Measurements from ENCODE around the gene MME.
"Not testable (repeated sequence)": the region's sequence is repeated elsewhere in the genome, so short reads cannot be mapped to it uniquely, and the experiment has no call there.

Gene MME

DNA sequence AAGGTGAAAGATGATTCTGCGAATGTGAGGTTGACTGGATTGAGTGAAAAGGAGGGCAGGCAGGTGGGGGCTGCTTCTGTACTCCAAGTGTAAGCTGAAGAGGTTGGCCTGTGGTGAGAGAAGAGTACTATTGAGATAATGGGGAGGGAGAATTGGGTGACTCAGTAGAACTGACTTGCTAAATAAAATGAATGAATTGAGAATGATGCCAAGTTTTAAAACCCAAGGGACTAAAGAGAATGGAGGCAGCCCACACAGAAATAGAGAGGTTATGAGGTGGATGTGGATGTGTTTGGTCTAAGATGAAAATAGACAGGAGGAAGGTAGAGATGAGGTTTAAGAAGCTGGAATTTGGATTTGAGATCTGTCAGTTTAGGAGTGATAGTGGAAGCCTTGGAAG is 5.9 kb downstream of the MME start:
- no peak for DNase-seq

DNA sequence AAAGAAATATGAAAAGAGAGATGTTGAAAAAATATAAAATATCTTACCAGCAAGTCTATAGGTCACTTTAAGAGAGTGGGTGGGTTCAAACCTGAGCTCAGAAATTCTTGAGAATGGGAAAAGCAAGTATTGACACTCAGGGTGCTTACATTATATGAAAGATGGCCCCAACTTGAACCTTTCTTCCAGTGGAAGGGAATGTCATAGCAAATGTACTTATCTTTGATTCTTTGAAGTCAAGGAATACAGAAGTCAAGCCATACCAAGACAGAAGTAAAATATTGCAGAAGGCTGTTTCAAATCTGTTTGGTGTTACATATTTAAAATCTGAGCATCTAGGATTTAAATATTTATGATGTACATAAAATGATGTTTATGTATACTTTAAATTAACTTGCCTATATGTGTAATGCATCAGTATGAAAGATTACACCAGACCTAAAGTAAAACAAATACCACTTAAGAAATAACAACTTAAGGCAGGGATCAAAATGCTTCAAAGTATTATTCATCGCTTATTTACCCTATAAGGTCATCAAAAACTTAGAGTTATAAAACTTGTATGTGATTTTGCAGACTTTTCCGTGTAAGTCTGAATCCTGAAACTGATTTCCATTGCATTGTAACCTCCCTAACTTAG is 8.7 kb downstream of the MME start:
- DNase-seq: no peak

DNA sequence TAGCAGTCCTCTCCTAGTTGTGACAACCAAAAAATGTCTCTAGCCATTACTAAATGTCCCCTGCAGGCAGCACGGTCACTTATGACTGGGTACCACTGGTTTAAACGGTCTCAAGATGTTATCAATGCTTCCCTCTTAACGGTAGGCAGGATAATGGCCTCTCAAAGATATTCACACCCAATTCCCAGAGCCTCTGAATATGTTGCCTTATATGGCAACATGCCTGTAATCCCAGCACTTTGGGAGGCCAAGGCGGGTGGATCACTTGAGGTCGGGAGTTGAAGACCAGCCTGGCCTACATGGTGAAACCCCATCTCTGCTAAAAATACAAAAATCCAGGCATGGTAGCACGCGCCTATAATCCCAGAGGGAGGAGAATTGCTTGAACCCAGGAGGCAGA is 9.4 kb downstream of the MME start:
- DNase-seq: no peak

DNA sequence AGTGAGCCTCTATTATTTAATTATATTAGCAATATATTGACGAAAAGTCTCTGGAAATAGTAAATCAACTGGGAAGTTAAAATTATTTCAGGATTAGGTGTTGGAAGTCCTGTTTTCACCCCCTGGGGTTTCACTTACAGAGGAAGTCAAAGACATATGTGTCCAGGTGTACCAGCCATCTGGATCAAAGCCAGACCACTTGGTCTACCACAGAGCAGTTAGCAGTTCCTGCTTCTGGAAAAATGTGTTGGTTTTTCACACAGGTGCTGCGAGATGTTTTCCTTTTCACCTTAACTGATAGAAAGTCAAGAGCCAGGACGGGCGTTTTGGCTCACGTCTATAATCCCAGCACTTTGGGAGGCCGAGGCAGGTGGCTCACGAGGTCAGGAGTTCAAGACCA is 13.1 kb downstream of the MME start:
- DNase-seq: no peak

DNA sequence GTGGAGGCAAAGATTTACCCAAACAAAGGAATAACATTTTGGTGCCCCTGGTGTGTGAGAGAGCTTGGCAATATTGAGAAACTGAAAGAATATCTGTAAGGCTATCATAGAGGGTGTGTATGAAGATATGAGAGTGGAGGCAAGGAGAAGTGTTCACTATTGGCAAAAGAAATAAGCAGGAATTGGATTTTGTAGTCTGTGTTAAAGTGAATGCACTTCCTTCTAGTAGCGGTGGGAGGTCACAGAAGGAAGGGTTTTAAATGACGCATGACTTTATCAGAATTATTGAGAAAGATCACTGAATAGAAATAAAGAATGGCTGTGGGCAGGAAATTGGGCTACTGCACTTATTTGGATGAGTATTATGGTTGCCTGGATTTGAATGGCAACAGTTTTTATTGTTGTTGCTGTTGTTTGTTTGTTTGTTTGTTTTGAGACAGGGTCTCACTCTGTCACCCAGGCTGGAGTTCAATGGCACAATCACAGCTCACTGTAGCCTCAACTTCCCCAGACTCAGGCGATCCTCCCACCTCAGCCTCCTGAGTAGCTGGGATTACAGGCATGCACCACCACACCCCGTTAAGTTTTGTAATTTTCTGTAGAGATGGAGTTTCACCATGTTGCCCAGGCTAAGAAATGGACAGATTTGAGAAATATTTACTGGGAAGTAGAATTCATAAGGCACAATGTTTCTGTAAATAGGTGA is 16.3 kb downstream of the MME start:
- DNase-seq: no peak

DNA sequence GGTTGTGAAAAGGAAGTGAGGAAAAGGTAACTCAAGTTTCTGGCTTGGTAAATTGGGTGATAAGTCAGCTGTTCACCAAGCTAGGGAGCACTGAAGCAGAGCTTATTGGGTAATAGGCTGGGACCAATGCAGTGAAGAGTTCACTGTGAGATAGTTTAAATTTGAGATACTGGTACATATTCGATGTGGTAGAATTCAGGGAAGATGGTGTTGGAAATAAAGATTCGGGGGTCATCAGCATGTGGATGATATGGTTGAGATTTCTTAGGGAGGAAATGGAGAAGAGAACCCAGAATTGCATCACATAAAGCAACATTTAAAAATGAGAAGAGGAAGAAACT is 16.9 kb downstream of the MME start:
- no peak for DNase-seq

DNA sequence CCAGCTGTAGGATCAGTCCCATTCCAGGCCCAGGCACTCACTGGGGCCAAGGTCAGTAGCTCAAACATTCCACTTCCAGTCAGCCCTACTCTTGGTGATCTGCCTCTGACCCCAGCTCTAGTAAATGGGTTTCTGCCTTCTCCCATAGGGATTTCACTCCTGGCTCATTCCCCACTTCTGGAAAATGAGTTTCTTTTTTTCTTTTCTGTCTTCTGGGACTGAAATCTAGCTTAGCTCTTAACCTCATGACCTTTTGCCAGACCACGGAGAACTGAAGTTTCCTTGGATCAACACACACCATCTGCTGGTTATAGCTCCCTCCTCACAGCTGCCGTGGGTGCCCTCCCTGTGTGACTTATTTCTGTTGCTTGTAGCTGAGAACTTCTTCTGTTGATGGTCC is 21.3 kb downstream of the MME start:
- no peak for DNase-seq

DNA sequence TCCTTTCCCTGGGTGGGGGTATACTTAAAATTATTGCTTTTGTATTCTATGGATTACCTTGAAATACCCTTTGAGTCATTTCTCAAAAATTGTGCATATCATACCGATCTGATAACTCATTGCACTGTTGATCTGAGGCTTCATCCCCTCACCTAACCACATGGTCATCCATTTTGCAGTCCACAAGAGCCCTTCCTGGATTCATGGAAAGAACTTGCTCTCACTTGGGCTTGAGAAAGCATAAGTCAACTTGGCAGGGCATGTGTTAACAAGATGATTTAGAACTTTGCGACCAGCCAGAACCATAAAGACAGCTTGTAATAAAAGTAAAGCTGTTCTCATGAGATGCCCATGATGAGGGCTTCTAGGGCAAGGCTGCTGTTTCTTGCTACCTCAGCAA is 22.2 kb downstream of the MME start:
- DNase-seq: no peak

DNA sequence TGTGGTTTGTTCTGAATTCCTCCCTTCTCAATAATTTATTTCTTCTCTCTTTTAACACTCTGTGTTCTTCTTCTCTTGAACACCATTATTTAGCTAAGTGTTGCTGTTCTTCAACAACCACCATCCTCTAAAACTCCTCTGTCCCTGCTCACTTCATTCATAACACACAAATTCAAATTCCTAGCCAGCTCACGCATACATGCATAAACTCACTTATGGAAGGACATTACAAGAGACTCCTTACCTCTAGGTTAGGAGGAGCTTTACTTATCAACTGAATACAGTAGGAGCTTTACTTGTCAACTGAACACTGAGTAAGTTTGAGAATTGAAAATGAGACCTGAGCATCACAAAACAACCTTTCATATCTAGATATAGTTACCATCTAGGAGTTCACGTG is 23.6 kb downstream of the MME start:
- DNase-seq: no peak

DNA sequence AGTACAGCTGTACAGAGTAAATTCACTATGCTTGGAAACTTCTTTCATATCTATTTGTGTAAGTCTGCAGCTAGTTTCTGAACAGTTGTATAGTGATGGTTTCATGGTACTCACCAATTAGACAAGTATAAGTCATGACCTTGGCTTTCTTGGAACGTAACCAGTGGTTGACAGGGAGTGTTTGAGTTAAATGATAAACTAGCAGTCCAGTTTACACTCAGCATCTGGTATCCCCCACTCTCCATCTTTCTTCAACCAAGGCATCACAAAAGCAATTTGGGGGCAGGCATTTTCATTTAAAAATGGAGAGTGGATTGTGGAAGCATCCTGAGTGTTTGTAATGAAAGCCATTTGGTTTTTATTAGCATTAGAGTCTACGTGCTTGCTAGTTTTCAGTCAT is 26.0 kb downstream of the MME start:
- DNase-seq: no peak

DNA sequence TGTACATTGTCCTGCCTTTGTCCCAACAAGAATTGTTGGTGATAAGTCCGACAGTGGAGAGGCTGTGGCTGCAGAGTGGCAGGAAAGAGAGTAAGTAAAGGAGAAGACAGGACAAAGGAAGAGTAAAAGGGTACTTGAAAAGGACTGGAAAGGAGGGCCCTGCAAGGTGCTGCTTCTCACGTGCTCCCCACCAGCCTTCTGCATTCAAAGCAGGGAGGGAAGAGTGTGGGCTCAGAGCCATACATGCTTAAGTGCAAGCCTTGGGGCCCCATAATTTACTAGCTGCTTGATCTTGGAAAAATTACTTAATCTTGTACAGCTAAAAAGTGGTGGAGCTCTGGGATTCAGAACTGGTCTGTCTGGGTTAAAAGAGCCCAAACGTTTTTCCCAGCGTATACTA is 29.9 kb downstream of the MME start:
- DNase-seq: no peak

DNA sequence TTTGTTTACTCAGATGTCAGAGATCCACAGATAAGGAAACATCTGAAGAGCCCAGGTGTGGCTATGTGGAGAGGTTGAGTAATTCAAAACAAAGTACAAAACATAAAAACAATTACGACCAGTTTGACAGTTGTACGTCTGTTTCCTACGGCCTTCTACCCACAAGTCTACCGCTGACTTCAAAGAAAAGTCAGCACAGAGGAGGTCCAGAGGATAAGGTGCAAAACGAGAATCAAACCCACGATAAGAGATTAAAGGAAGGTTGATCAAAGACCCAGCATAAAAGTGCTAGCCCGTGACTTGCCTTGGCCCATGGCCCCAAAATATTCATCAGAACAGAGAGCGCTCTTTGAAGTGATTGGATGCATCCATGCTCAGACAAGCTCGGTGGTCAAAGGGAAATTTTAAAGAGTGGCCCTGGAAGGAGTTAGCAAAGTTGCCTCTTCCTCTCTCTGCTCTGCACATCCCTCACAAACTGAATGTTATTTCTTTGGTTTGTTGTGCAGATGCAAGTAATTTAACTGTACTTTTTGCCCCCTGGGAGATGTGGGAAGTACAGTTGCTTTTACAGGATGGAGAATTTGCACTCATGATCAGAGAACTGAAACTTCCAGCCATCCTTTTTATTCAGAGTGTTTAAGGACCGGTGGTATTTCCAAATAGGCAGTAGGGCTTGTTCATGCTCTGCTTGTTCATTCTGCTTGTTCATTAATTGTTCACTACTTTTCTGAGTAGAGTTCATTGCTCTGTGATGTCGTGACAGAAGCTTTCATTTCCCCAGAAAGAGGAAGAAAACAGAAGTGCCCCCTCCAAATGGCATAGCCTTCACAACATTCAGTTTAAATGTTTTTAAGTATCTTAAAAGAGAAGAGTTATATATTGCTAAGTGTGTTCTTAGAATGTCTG is 31.1 kb downstream of the MME start:
- no peak for DNase-seq

DNA sequence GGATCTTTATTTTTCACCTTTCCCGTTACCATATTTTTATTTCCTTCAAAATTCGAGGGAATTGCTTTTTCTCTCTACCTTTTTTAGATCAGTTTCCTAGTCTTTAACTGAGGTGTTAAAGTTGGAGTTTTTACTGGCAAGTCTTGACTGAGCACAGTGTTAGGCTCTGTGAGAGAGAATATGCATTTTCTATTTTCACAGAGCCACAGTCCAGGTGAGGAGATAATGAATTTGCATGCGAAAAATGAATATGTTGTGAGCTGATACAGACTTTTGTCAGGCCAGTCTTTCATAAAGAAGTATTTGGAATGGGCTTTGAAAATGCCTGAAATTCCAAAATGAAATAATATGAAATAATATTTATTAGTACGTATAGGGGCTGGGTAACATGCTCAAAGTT is 31.9 kb downstream of the MME start:
- no peak for DNase-seq

DNA sequence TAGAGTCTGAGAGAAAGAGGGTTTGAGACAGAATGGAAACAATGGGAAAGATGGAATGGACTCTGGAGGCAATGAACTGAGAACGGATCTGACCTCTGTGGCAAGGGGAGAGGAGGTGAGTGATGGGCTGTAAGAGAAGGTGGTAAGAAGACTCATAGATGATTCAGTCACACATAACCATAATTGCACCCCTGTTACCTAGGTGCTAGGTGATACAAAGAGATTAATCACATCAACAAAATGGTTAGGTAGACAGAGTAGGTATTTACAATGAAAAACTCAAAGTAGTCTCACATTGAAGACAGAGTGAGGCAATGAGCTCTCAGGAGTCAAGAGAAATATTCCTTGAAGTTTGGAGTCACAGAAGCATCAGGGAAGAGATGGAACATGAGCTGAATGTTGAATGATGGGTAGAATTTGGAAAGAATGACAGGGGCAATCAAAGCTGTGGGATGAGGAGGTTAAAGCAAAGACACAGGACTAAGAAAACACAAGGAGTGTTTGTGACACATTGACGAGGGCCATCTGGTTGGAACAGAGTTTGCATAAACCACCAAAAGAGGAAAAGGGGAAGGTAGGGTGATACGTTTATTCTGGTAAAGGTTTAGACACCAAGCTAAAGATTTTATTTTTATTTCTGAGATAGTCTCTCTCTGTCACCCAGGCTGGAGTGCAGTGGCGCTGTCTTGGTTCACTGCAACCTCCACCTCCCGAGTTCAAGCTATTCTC is 32.7 kb downstream of the MME start:
- DNase-seq: no peak

DNA sequence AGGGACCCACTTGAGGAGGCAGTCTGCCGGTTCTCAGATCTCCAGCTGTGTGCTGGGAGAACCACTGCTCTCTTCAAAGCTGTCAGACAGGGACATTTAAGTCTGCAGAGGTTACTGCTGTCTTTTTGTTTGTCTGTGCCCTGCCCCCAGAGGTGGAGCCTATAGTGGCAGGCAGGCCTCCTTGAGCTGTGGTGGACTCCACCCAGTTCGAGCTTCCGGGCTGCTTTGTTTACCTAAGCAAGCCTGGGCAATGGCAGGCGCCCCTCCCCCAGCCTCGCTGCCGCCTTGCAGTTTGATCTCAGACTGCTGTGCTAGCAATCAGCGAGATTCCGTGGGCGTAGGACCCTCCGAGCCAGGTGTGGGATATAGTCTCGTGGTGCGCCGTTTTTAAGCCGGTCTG is 44.6 kb downstream of the MME start:
- not testable (repeated sequence) for DNase-seq

DNA sequence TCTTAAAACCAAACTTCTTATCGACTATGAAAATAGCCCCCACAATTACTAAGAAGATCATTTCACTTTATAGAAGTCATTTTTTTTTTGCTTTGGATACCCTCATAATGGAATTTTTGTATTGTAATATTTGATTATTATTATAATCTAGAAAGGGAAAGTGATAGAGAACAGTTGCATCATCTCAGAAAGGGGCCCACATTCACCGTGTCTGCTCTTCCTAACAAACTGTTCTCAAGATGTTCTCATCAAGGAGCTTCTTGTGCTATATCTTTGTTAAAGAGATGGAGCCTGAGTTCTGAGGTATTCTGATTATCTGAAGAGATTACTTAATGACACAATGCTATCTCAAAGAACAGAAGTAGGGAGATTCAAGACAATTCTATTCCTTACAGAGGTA is 49.3 kb downstream of the MME start:
- DNase-seq: no peak

DNA sequence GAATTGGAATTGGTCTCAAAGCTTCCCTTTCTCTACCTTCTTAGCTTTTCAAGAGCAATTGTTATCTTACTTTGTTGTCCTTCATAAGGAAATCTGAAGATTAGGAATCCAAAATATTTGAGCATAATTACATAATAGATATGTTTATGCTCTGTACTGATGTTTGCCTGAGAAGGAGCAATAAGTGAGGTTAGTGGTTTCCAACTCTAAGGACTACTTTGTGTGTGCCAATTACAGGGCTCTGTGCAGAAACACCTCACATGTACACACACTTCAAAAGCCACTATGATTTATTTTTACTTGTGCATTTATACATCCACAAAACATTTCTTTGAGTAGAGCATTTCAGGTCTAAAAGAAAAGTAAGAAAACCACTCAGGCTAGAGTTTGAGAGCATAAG is 49.9 kb downstream of the MME start:
- DNase-seq: no peak

DNA sequence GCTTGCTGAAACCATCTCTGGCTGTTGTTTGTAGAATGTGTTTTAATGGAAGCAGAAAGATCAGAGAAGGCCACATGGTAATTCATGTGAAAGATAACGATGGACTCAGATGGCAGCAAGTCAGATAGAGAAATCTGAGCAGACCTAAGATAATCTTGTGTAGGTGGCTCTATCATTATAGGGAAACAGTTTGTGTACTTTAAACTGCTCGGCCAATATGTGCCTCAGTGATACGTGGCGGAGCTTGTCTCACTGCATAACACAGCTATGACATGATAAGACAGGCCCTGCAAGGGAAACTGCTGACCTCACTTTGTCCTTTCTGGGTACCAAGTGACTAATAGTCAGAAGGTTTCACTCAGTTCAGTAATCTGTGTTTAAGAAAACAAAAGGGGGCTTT is 51.0 kb downstream of the MME start:
- no peak for DNase-seq

DNA sequence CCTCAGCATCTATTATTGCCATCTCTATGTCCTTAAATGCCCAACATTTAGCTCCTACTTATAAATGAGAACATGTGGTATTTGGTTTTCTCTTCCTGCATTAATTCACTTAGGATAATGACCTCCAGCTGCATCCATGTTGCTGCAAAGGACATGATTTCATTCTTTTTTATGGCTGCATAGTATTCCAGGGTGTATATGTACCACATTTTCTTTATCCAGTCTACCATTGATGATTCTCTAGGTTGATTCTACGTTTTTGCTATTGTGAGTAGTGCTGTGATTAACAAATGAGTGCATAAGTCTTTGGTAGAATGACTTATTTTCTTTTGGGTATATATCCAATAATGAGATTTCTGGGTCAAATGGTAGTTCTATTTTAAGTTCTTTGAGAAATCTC is 54.2 kb downstream of the MME start:
- DNase-seq: not testable (repeated sequence)

DNA sequence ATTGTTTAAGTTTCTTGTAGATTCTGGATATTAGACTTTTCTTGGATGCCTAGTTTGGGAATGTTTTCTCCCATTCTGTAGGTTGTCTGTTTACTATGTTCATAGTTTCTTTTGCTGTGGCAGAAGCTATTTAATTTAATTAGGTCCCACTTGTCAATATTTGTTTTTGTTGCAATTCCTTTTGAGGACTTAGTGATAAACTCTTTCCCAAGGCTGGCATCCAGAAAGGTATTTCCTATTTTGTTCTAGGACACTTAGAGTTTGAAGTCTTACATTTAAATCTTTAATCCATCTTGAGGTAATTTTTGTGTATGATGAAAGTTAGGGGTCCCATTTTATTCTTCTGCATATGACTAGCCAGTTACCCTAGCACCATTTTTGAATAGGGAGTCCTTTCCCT is 54.9 kb downstream of the MME start:
- DNase-seq: no peak

DNA sequence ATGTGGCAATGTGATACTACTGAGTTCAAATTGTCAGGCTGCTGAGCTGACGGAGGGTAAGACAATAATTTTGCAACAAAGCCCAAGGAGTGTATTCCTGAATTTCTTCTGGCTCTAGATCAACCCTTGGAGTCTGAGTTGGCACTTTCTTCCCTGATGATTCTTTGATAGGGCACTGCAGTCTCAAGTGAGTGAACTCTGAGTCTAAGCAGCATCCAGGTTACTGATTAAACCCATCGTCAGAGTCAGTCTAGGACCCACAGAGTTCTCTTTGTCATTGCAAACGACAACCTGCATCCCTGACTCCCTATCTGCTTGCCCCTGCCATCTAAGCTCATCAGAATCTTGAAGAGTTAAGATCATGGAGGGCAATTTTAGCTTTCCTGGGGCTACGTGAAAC is 58.6 kb downstream of the MME start:
- DNase-seq: no peak

DNA sequence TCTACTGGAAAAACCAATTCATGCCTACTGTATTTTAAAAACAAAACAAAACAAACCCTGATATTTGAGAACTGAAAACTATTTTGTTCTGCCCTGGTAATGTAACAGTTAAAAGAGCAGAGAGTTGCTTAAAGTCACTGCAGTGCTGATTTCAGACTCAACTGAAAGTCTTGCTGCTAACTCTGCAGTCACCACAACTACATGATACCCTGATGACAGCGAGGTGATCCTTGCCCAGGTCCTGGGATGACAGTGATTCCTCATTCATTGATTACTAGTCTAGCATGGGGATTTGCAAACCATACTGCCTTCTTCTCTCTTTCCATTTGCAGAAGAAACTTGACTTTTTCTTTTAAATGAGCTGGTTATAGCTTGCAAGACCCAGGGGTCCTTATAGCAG is 67.5 kb downstream of the MME start:
- DNase-seq: no peak

DNA sequence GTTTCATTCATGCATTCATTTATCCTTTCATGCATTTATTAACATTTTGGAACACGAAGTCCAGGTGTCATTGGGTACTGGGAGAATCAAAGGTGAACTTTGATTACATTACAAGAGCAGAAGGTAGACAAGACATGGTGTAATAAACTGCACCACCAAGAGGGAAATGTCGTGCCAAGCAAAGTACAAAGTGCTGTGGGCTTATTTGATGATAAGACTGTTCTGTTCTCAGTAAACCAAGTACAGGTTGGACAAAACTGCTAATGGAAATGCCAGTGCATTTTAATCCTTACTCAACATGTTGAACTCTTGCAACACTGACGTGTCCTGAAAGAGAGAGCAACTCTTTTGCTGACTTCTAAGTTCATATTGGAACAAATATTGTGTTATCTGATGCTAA is 69.4 kb downstream of the MME start:
- DNase-seq: no peak

Data from NCI-H2227 treated with DMSO at 0.1 percent for 48 hours (cell line).